Endothelial cell of umbilical vein (primary cell): ENCODE data around the gene HJV. TPM values are rescaled to one million over a fixed set of nuclear protein-coding genes. Genes with fewer than 3 reads are reported as not detected.

ENCODE experiments used
- BruUV-seq: library from RNA; stranded (reverse); fragments of 400-500 nt; replicated peaks from 2 replicates; lab custom pipeline; 2021; lab: Mats Ljungman, UMichigan
- CTCF ChIA-PET: fragments of 300-600, 350-600 bp; sonication (Branson Sonifier 250); formaldehyde crosslinking; loops from one replicate; lab custom pipeline; 2021; ENCODE audit warnings: antibody characterized with exemption, inconsistent platforms; lab: Charles Lee
- POLR2A ChIA-PET: fragments of 300-600, 350-600 bp; sonication (Branson Sonifier 250); formaldehyde crosslinking; loops from one replicate; lab custom pipeline; 2021; ENCODE audit warnings: antibody characterized with exemption, inconsistent platforms; lab: Charles Lee
- DNase-seq: peaks from one replicate; pipeline ENCODE4 v3.0.0-alpha.2; 2011; ENCODE audit warnings: low read depth, low spot score
- FAIRE-seq: peaks from 2 replicates; lab custom pipeline; 2011; peaks lifted over from hg19 to GRCh38; lab: Jason Lieb, UNC
- H2AFZ ChIP-seq: 2 replicates; pipeline ENCODE4 v1.6.0; 2012; ENCODE audit warnings: low read depth, low read length, control low read depth, inconsistent platforms
- H3K27ac ChIP-seq: 2 replicates; pipeline ENCODE4 v1.5.1; 2011; ENCODE audit warnings: low read depth, mild to moderate bottlenecking, control low read depth, low read length, moderate library complexity; ENCODE audit not compliant: insufficient read depth
- H3K27me3 ChIP-seq, 2 experiments: 2 replicates each; pipeline versions ENCODE4 v1.6.0 to v1.6.1; 2011; ENCODE audit warnings: low read length in 2 of 2, mixed read lengths in 1 of 2; ENCODE audit not compliant: control insufficient read depth in 2 of 2, insufficient read depth in 2 of 2
- H3K36me3 ChIP-seq, 2 experiments: 2 replicates in 1 of 2; 3 replicates in 1 of 2; pipeline ENCODE4 v1.5.1; 2011; ENCODE audit warnings: low read length in 2 of 2, mild to moderate bottlenecking in 1 of 2, moderate library complexity in 1 of 2; ENCODE audit not compliant: control insufficient read depth in 2 of 2, insufficient read depth in 2 of 2; ENCODE audit errors: extremely low read depth in 1 of 2
- H3K4me1 ChIP-seq: 3 replicates; pipeline ENCODE4 v1.5.1; 2011; ENCODE audit warnings: mild to moderate bottlenecking, low read length; ENCODE audit not compliant: control insufficient read depth, insufficient read depth; ENCODE audit errors: extremely low read depth
- H3K4me2 ChIP-seq: 2 replicates; pipeline ENCODE4 v1.6.1; 2011; ENCODE audit warnings: low read length, control low read depth, mixed read lengths; ENCODE audit not compliant: insufficient read depth
- H3K4me3 ChIP-seq, 3 experiments: fragments of 200-600 bp in 1 of 3; sonication (generic), shearing (Covaris generic) in 1 of 3; replicated peaks in 1 of 3; 2 replicates each; pipeline ENCODE4 v1.5.1; 2011 to 2016; ENCODE audit warnings: control low read depth in 3 of 3, low read length in 3 of 3, mild to moderate bottlenecking in 2 of 3, inconsistent platforms in 1 of 3, low read depth in 1 of 3, moderate library complexity in 1 of 3; ENCODE audit not compliant: insufficient read depth in 1 of 3
- H3K79me2 ChIP-seq: 2 replicates; pipeline ENCODE4 v1.6.0; 2012; ENCODE audit warnings: low read length, inconsistent platforms; ENCODE audit not compliant: control insufficient read depth, insufficient read depth
- H3K9ac ChIP-seq: replicated peaks from 2 replicates; pipeline ENCODE3; 2011; ENCODE audit warnings: low read length, control low read depth; ENCODE audit not compliant: insufficient read depth; ENCODE audit errors: extremely low read depth
- H3K9me1 ChIP-seq: replicated peaks from 3 replicates; pipeline ENCODE4 v1.6.0; 2011; ENCODE audit warnings: mild to moderate bottlenecking, low read length; ENCODE audit not compliant: control insufficient read depth, insufficient read depth; ENCODE audit errors: extremely low read depth
- H3K9me3 ChIP-seq: replicated peaks from 2 replicates; pipeline ENCODE4 v1.5.1; 2012; ENCODE audit warnings: low read length, inconsistent platforms; ENCODE audit not compliant: control insufficient read depth, insufficient read depth
- H4K20me1 ChIP-seq: replicated peaks from 2 replicates; pipeline ENCODE3; 2011; ENCODE audit warnings: mild to moderate bottlenecking, low read length; ENCODE audit not compliant: control insufficient read depth, insufficient read depth; ENCODE audit errors: extremely low read depth
- CTCF ChIP-seq, 2 donors: IDR thresholded peaks; 1 replicate in 1 of 2; 2 replicates in 1 of 2; pipeline ENCODE4 v1.5.1; 2011; ENCODE audit warnings: low read length in 2 of 2, mild to moderate bottlenecking in 2 of 2, moderate library complexity in 2 of 2, control low read depth in 1 of 2, inconsistent platforms in 1 of 2, low read depth in 1 of 2; ENCODE audit not compliant: insufficient read depth in 1 of 2; ENCODE audit errors: extremely low read depth in 1 of 2
- EZH2 ChIP-seq: IDR thresholded peaks from 2 replicates; pipeline ENCODE4 v1.6.1; 2012; ENCODE audit warnings: borderline replicate concordance, low read depth, mild to moderate bottlenecking, moderate library complexity, low read length, inconsistent platforms; ENCODE audit not compliant: severe bottlenecking
- FOS ChIP-seq: IDR thresholded peaks from 2 replicates; pipeline ENCODE4 v1.6.1; 2011; ENCODE audit warnings: mild to moderate bottlenecking, low read length, moderate library complexity, borderline replicate concordance; ENCODE audit not compliant: insufficient read depth
- GATA2 ChIP-seq: IDR thresholded peaks from 2 replicates; pipeline ENCODE4 v1.7.0; 2011; ENCODE audit warnings: low read depth, mild to moderate bottlenecking, moderate library complexity, mixed read lengths, low read length; ENCODE audit not compliant: insufficient read length, insufficient read depth
- JUN ChIP-seq: IDR thresholded peaks from 2 replicates; pipeline ENCODE4 v1.6.1; 2011; ENCODE audit warnings: borderline replicate concordance, low read depth; ENCODE audit not compliant: insufficient read length, insufficient read depth
- MAX ChIP-seq: IDR thresholded peaks from 2 replicates; pipeline ENCODE4 v1.6.1; 2011; ENCODE audit not compliant: insufficient read depth, insufficient read length
- MYC ChIP-seq: IDR thresholded peaks from one replicate; pipeline ENCODE4 v1.6.1; 2011; ENCODE audit warnings: mild to moderate bottlenecking, low read depth, low read length
- POLR2A ChIP-seq: IDR thresholded peaks from 2 replicates; pipeline ENCODE4 v1.6.1; 2012; ENCODE audit warnings: low read depth, mild to moderate bottlenecking, control low read depth, low read length
- POLR2AphosphoS5 ChIP-seq: IDR thresholded peaks from 2 replicates; pipeline ENCODE4 v1.6.1; 2012; ENCODE audit warnings: low read depth, mild to moderate bottlenecking, control low read depth, low read length, moderate library complexity; ENCODE audit not compliant: insufficient read depth
- dilution Hi-C: fragments of 300-500 bp; cut with MboI; formaldehyde crosslinking; loops from one replicate; pipeline ENCODE4 v1.15.0; 2019; ENCODE audit warnings: low sequenced_read_pairs; ENCODE audit not compliant: extremely low pct_ligation_motif_present
- intact Hi-C: fragments of 100-400 bp; cut with micrococcal nuclease; formaldehyde crosslinking; loops from one replicate; pipeline ENCODE4 v1.10.0; 2022
- polyA plus RNA-seq, 4 experiments: library from polyadenylated mRNA; depleted of rRNA in 3 of 4; stranded (reverse) in 3 of 4; unstranded in 1 of 4; fragments of >200 nt; gene quantifications; 2 replicates each; pipeline versions ENCODE4 v1.2.1 to v1.2.3, GENCODE V29; 2011 to 2012; ENCODE audit warnings: missing spikeins in 1 of 4
- total RNA-seq: library from RNA; stranded (reverse); gene quantifications from 2 replicates; pipeline ENCODE4 v1.2.3, GENCODE V29; 2021

The HJV gene
- total and polyA plus RNA-seq, 2 donors (not counting 3 experiments of a cell fraction or from before 2014, with no cell fraction given): not detected

- Histone ChIP-seq H3K4me2 (peak within 1 kb of the TSS; percentile 98), H3K4me1 (peaks cover 19% of the 10 kb centered on the region), H4K20me1 (no peaks in the 10 kb centered on the region), H3K4me3 (peak within 1 kb of the TSS; percentile 97 to 98 (median 98)), H3K79me2 (peaks cover 10% of the 10 kb centered on the region), H3K9me1 (no peaks in the 10 kb centered on the region), H3K36me3 (peaks cover 2 to 16% of the 10 kb centered on the region in 2 experiments), H2AFZ (peak within 1 kb of the TSS; percentile 72), H3K9ac (peak within 1 kb of the TSS; percentile 49), H3K27me3 (no peaks in the 10 kb centered on the region), H3K9me3 (no peaks in the 10 kb centered on the region), H3K27ac (peak within 1 kb of the TSS; percentile 4)
- ChIA-PET CTCF (interaction anchor here (0.9 to 10.4 kb wide), 3 partner anchors 11 to 39 kb away, joined by 3 to 87 read pairs (median 25); partner anchors contain the start of gene LIX1L), POLR2A (interaction anchor here (0.9 kb wide), 1 partner anchor 17 kb away, joined by 3 read pairs; no protein-coding TSS in a partner anchor)
- TF ChIP-seq POLR2AphosphoS5: peak; percentile 86
- TF ChIP-seq MAX: peak; percentile 97
- peak; percentile 77 for TF ChIP-seq POLR2A
- TF ChIP-seq EZH2: no peak
- no TSS peak for BruUV-seq
- intact Hi-C loops: loop anchor here (1.0 kb wide), 2 partner anchors 19 to 32 kb away; partner anchors contain the start of genes ANKRD34A and POLR3GL
- peak; percentile 98 for FAIRE-seq
- dilution Hi-C loops: no loop called here
- DNase-seq: peak; percentile 97
These were observed 25.0 kb downstream of the HJV start, which contains the start of gene TXNIP for GRCh38 chr1:145996433-145997015. Gene TXNIP, minus strand, starts transcription at chr1:145996579. Its CDS starts 313 bp downstream, at chr1:145996266.

- Histone ChIP-seq H3K9me1 (no peaks in the 10 kb centered on the region), H3K9ac (peak overlapping the region; percentile 49), H3K4me2 (peak overlapping the region; percentile 98), H3K27ac (no peak overlapping the region), H3K9me3 (no peaks in the 10 kb centered on the region), H4K20me1 (no peaks in the 10 kb centered on the region), H3K36me3 (peaks cover 2 to 16% of the 10 kb centered on the region in 2 experiments), H3K79me2 (peaks cover 10% of the 10 kb centered on the region), H3K4me3 (peak overlapping the region; percentile 97 to 98 (median 98)), H2AFZ (peak overlapping the region; percentile 72), H3K27me3 (no peaks in the 10 kb centered on the region), H3K4me1 (peaks cover 19% of the 10 kb centered on the region)
- intact Hi-C loops (loop anchor here (1.0 kb wide), 2 partner anchors 19 to 32 kb away; partner anchors contain the start of genes ANKRD34A and POLR3GL), dilution Hi-C loops (no loop called here)
- BruUV-seq: TSS peak; percentile 70
- FAIRE-seq (no peak), DNase-seq (peak; percentile 23)
- TF ChIP-seq CTCF (IDR thresholded peaks at IDR 0.05; ENCODE audit: extremely low read depth in 1 of 2, insufficient read depth in 1 of 2, low read depth in 1 of 2, low read length in 2 of 2) (no peak), GATA2 (no peak), MAX (no peak), JUN (no peak), POLR2AphosphoS5 (no peak), MYC (no peak), EZH2 (no peak), FOS (no peak), POLR2A (no peak)
- ChIA-PET CTCF (interaction anchor here (0.9 to 10.4 kb wide), 3 partner anchors 11 to 38 kb away, joined by 3 to 87 read pairs (median 25); partner anchors contain the start of gene LIX1L), POLR2A (interaction anchor here (0.9 kb wide), 1 partner anchor 16 kb away, joined by 3 read pairs; no protein-coding TSS in a partner anchor)
These were observed 25.5 kb downstream of the HJV start for GRCh38 chr1:145995964-145996432.
